ENCODE measurements around the gene EXOC4.
A peak's percentile ranks its signal among the peaks of the same experiment; 100 is the strongest.

The EXOC4 gene

GRCh38 chr7:133265821-133266220, 12.9 kb downstream of the EXOC4 start:
- Histone ChIP-seq H3K4ac (ENCODE audit: low read depth, low read length) (no peak overlapping the region), H2BK120ac (ENCODE audit: low read depth, low read length) (no peak overlapping the region), H4K8ac (ENCODE audit: low read depth, low read length) (no peak overlapping the region), H2BK15ac (replicated peaks; ENCODE audit: low read depth) (no peak overlapping the region), H4K5ac (ENCODE audit: low read length) (no peak overlapping the region), H3K27ac (ENCODE audit: low read depth, low read length) (no peak overlapping the region), H3K36me3 (ENCODE audit: control insufficient read depth, insufficient read depth, low read length) (no peaks in the 10 kb centered on the region), H2BK5ac (ENCODE audit: low read length) (no peak overlapping the region), H2AK5ac (ENCODE audit: low read length) (no peak overlapping the region), H3K4me3 (ENCODE audit: low read length) (no peak overlapping the region), H3K23ac (ENCODE audit: low read length) (no peak overlapping the region), H3K79me1 (ENCODE audit: low read length) (peaks cover 4% of the 10 kb centered on the region), H3K27me3 (ENCODE audit: insufficient read depth, low read length, poor library complexity) (no peaks in the 10 kb centered on the region), H3K56ac (ENCODE audit: low read length) (no peak overlapping the region), H3K18ac (ENCODE audit: low read length) (no peak overlapping the region), H3K4me1 (ENCODE audit: control insufficient read depth, low read depth, low read length) (no peaks in the 10 kb centered on the region), H3K79me2 (ENCODE audit: control insufficient read depth, insufficient read depth, low read length) (peaks cover 2% of the 10 kb centered on the region), H3K4me2 (ENCODE audit: low read length) (no peak overlapping the region), H3K9ac (ENCODE audit: low read length) (no peak overlapping the region)
- DNase-seq: no peak

GRCh38 chr7:133268355-133268754, 15.5 kb downstream of the EXOC4 start:
- DNase-seq: no peak
- peaks cover 5% of the 10 kb centered on the region for H3K79me2 ChIP-seq (ENCODE audit: control insufficient read depth, insufficient read depth, low read length)
- H3K56ac ChIP-seq (ENCODE audit: low read length): no peak overlapping the region
- H3K18ac ChIP-seq (ENCODE audit: low read length): no peak overlapping the region
- no peak overlapping the region for H2BK15ac ChIP-seq (replicated peaks; ENCODE audit: low read depth)
- H3K36me3 ChIP-seq (ENCODE audit: control insufficient read depth, insufficient read depth, low read length): no peaks in the 10 kb centered on the region
- H3K27ac ChIP-seq (ENCODE audit: low read depth, low read length): no peak overlapping the region
- no peak overlapping the region for H2BK120ac ChIP-seq (ENCODE audit: low read depth, low read length)
- no peak overlapping the region for H2AK5ac ChIP-seq (ENCODE audit: low read length)
- no peak overlapping the region for H3K4ac ChIP-seq (ENCODE audit: low read depth, low read length)
- no peak overlapping the region for H3K9ac ChIP-seq (ENCODE audit: low read length)
- H4K5ac ChIP-seq (ENCODE audit: low read length): no peak overlapping the region
- WGBS (ENCODE audit: extremely low coverage, insufficient coverage, low lambda C conversion rate): no CpG with 5 or more reads among the region's 2 CpGs
- H3K4me1 ChIP-seq (ENCODE audit: control insufficient read depth, low read depth, low read length): no peaks in the 10 kb centered on the region
- H3K4me3 ChIP-seq (ENCODE audit: low read length): no peak overlapping the region
- H3K4me2 ChIP-seq (ENCODE audit: low read length): no peak overlapping the region
- H3K79me1 ChIP-seq (ENCODE audit: low read length): peaks cover 2% of the 10 kb centered on the region
- no peak overlapping the region for H3K23ac ChIP-seq (ENCODE audit: low read length)
- H2BK5ac ChIP-seq (ENCODE audit: low read length): no peak overlapping the region
- no peaks in the 10 kb centered on the region for H3K27me3 ChIP-seq (ENCODE audit: insufficient read depth, low read length, poor library complexity)
- H4K8ac ChIP-seq (ENCODE audit: low read depth, low read length): no peak overlapping the region

- Histone ChIP-seq H2BK120ac (ENCODE audit: low read depth, low read length) (no peak overlapping the region), H4K5ac (ENCODE audit: low read length) (no peak overlapping the region), H3K56ac (ENCODE audit: low read length) (no peak overlapping the region), H3K4me1 (ENCODE audit: control insufficient read depth, low read depth, low read length) (no peaks in the 10 kb centered on the region), H2BK15ac (replicated peaks; ENCODE audit: low read depth) (no peak overlapping the region), H3K27ac (ENCODE audit: low read depth, low read length) (no peak overlapping the region), H3K23ac (ENCODE audit: low read length) (no peak overlapping the region), H4K8ac (ENCODE audit: low read depth, low read length) (no peak overlapping the region), H3K18ac (ENCODE audit: low read length) (no peak overlapping the region), H3K36me3 (ENCODE audit: control insufficient read depth, insufficient read depth, low read length) (no peaks in the 10 kb centered on the region), H3K79me1 (ENCODE audit: low read length) (peaks cover under 1% of the 10 kb centered on the region), H3K27me3 (ENCODE audit: insufficient read depth, low read length, poor library complexity) (no peaks in the 10 kb centered on the region), H3K79me2 (ENCODE audit: control insufficient read depth, insufficient read depth, low read length) (peaks cover 4% of the 10 kb centered on the region), H3K4ac (ENCODE audit: low read depth, low read length) (no peak overlapping the region), H2AK5ac (ENCODE audit: low read length) (no peak overlapping the region), H3K9ac (ENCODE audit: low read length) (no peak overlapping the region), H3K4me3 (ENCODE audit: low read length) (no peak overlapping the region), H2BK5ac (ENCODE audit: low read length) (no peak overlapping the region), H3K4me2 (ENCODE audit: low read length) (no peak overlapping the region)
- WGBS (ENCODE audit: extremely low coverage, insufficient coverage, low lambda C conversion rate): no CpG with 5 or more reads among the region's 2 CpGs
- no peak for DNase-seq
These were observed 19.5 kb downstream of the EXOC4 start for GRCh38 chr7:133272336-133272735.

GRCh38 chr7:133273227-133273626, 20.3 kb downstream of the EXOC4 start:
- Histone ChIP-seq H4K8ac (ENCODE audit: low read depth, low read length) (no peak overlapping the region), H2BK5ac (ENCODE audit: low read length) (no peak overlapping the region), H4K5ac (ENCODE audit: low read length) (no peak overlapping the region), H3K56ac (ENCODE audit: low read length) (no peak overlapping the region), H3K79me2 (ENCODE audit: control insufficient read depth, insufficient read depth, low read length) (peaks cover 3% of the 10 kb centered on the region), H3K4me1 (ENCODE audit: control insufficient read depth, low read depth, low read length) (no peaks in the 10 kb centered on the region), H3K9ac (ENCODE audit: low read length) (no peak overlapping the region), H2AK5ac (ENCODE audit: low read length) (no peak overlapping the region), H3K27ac (ENCODE audit: low read depth, low read length) (no peak overlapping the region), H3K23ac (ENCODE audit: low read length) (no peak overlapping the region), H2BK15ac (replicated peaks; ENCODE audit: low read depth) (no peak overlapping the region), H3K79me1 (ENCODE audit: low read length) (no peaks in the 10 kb centered on the region), H3K4me2 (ENCODE audit: low read length) (no peak overlapping the region), H3K36me3 (ENCODE audit: control insufficient read depth, insufficient read depth, low read length) (no peaks in the 10 kb centered on the region), H3K18ac (ENCODE audit: low read length) (no peak overlapping the region), H3K4ac (ENCODE audit: low read depth, low read length) (no peak overlapping the region), H3K27me3 (ENCODE audit: insufficient read depth, low read length, poor library complexity) (no peaks in the 10 kb centered on the region), H2BK120ac (ENCODE audit: low read depth, low read length) (no peak overlapping the region), H3K4me3 (ENCODE audit: low read length) (no peak overlapping the region)
- WGBS (ENCODE audit: extremely low coverage, insufficient coverage, low lambda C conversion rate): no CpG with 5 or more reads among the region's 3 CpGs
- DNase-seq: no peak

- H2BK15ac ChIP-seq (replicated peaks; ENCODE audit: low read depth): no peak overlapping the region
- no peaks in the 10 kb centered on the region for H3K79me1 ChIP-seq (ENCODE audit: low read length)
- no peaks in the 10 kb centered on the region for H3K36me3 ChIP-seq (ENCODE audit: control insufficient read depth, insufficient read depth, low read length)
- H2AK5ac ChIP-seq (ENCODE audit: low read length): no peak overlapping the region
- no peak overlapping the region for H3K18ac ChIP-seq (ENCODE audit: low read length)
- H3K4me3 ChIP-seq (ENCODE audit: low read length): no peak overlapping the region
- H3K23ac ChIP-seq (ENCODE audit: low read length): no peak overlapping the region
- DNase-seq: no peak
- peaks cover 3% of the 10 kb centered on the region for H3K79me2 ChIP-seq (ENCODE audit: control insufficient read depth, insufficient read depth, low read length)
- H4K8ac ChIP-seq (ENCODE audit: low read depth, low read length): no peak overlapping the region
- no peak overlapping the region for H2BK5ac ChIP-seq (ENCODE audit: low read length)
- WGBS (ENCODE audit: extremely low coverage, insufficient coverage, low lambda C conversion rate): no CpG with 5 or more reads among the region's 1 CpG
- H4K5ac ChIP-seq (ENCODE audit: low read length): no peak overlapping the region
- H3K9ac ChIP-seq (ENCODE audit: low read length): no peak overlapping the region
- H3K27me3 ChIP-seq (ENCODE audit: insufficient read depth, low read length, poor library complexity): no peaks in the 10 kb centered on the region
- no peak overlapping the region for H3K27ac ChIP-seq (ENCODE audit: low read depth, low read length)
- no peak overlapping the region for H3K56ac ChIP-seq (ENCODE audit: low read length)
- H3K4me1 ChIP-seq (ENCODE audit: control insufficient read depth, low read depth, low read length): no peaks in the 10 kb centered on the region
- no peak overlapping the region for H3K4ac ChIP-seq (ENCODE audit: low read depth, low read length)
- no peak overlapping the region for H2BK120ac ChIP-seq (ENCODE audit: low read depth, low read length)
- H3K4me2 ChIP-seq (ENCODE audit: low read length): no peak overlapping the region
These were observed 21.4 kb downstream of the EXOC4 start for GRCh38 chr7:133274265-133274664.

- Histone ChIP-seq H3K18ac (ENCODE audit: low read length) (no peak overlapping the region), H3K4ac (ENCODE audit: low read depth, low read length) (no peak overlapping the region), H3K9ac (ENCODE audit: low read length) (no peak overlapping the region), H2BK5ac (ENCODE audit: low read length) (no peak overlapping the region), H3K4me3 (ENCODE audit: low read length) (no peak overlapping the region), H3K56ac (ENCODE audit: low read length) (no peak overlapping the region), H2AK5ac (ENCODE audit: low read length) (no peak overlapping the region), H4K8ac (ENCODE audit: low read depth, low read length) (no peak overlapping the region), H3K4me2 (ENCODE audit: low read length) (no peak overlapping the region), H3K79me1 (ENCODE audit: low read length) (peaks cover 1% of the 10 kb centered on the region), H3K27ac (ENCODE audit: low read depth, low read length) (no peak overlapping the region), H3K27me3 (ENCODE audit: insufficient read depth, low read length, poor library complexity) (no peaks in the 10 kb centered on the region), H3K79me2 (ENCODE audit: control insufficient read depth, insufficient read depth, low read length) (peaks cover 3% of the 10 kb centered on the region), H3K4me1 (ENCODE audit: control insufficient read depth, low read depth, low read length) (no peaks in the 10 kb centered on the region), H4K5ac (ENCODE audit: low read length) (no peak overlapping the region), H2BK120ac (ENCODE audit: low read depth, low read length) (no peak overlapping the region), H2BK15ac (replicated peaks; ENCODE audit: low read depth) (no peak overlapping the region), H3K36me3 (ENCODE audit: control insufficient read depth, insufficient read depth, low read length) (no peaks in the 10 kb centered on the region), H3K23ac (ENCODE audit: low read length) (no peak overlapping the region)
- no CpG with 5 or more reads among the region's 8 CpGs for WGBS (ENCODE audit: extremely low coverage, insufficient coverage, low lambda C conversion rate)
- DNase-seq: peak; percentile 48
These were observed 22.1 kb downstream of the EXOC4 start for GRCh38 chr7:133275008-133275407.
